H1 (cell line): ENCODE measurements around the gene MAD2L2. TPM values are rescaled to one million over a fixed set of nuclear protein-coding genes. Genes with fewer than 3 reads are reported as not detected.
A peak's percentile ranks its signal among the peaks of the same experiment; 100 is the strongest.

Source experiments
- CTCF ChIA-PET: fragments of 300-600 bp; sonication (Branson Sonifier 250); formaldehyde crosslinking; loops from one replicate; lab custom pipeline; 2021; ENCODE audit not compliant: partially characterized antibody; lab: Charles Lee
- POLR2A ChIA-PET: fragments of 300-600 bp; sonication (Branson Sonifier 250); formaldehyde crosslinking; loops from one replicate; lab custom pipeline; 2021; ENCODE audit warnings: inconsistent platforms; ENCODE audit not compliant: partially characterized antibody; lab: Charles Lee
- DNase-seq, 2 experiments: peaks; one replicate each; pipeline versions ENCODE4 v3.0.0 to v3.0.0-alpha.2; 2010 to 2022; ENCODE audit warnings: low spot score in 2 of 2, low read depth in 1 of 2, mixed read lengths in 1 of 2
- FAIRE-seq: peaks from 2 replicates; lab custom pipeline; 2011; peaks lifted over from hg19 to GRCh38; lab: Jason Lieb, UNC
- H2AFZ ChIP-seq: 2 replicates; pipeline ENCODE4 v1.8.1; 2012; ENCODE audit warnings: low read length, inconsistent platforms
- H2AK5ac ChIP-seq: 2 replicates; pipeline ENCODE4 v1.6.1; 2013; ENCODE audit warnings: low read depth, low read length
- H2BK120ac ChIP-seq: replicated peaks from 2 replicates; pipeline ENCODE3; 2013; ENCODE audit warnings: low read depth, low read length, inconsistent platforms
- H2BK12ac ChIP-seq: 2 replicates; pipeline ENCODE4 v1.6.1; 2013; ENCODE audit warnings: low read depth, low read length
- H2BK15ac ChIP-seq: 2 replicates; pipeline ENCODE4 v1.6.1; 2013; ENCODE audit warnings: low read length
- H2BK20ac ChIP-seq: 2 replicates; pipeline ENCODE4 v1.6.1; 2013; ENCODE audit warnings: low read length
- H2BK5ac ChIP-seq: 2 replicates; pipeline ENCODE4 v1.6.1; 2013; ENCODE audit warnings: low read depth, low read length
- H3K14ac ChIP-seq: 2 replicates; pipeline ENCODE4 v1.6.1; 2013; ENCODE audit warnings: inconsistent platforms; ENCODE audit not compliant: insufficient read length
- H3K18ac ChIP-seq: 2 replicates; pipeline ENCODE4 v1.6.1; 2013; ENCODE audit warnings: low read length; ENCODE audit errors: extremely low read depth
- H3K23ac ChIP-seq: 2 replicates; pipeline ENCODE4 v1.6.1; 2013; ENCODE audit warnings: inconsistent platforms; ENCODE audit not compliant: insufficient read length
- H3K23me2 ChIP-seq: 2 replicates; pipeline ENCODE4 v1.6.1; 2013; ENCODE audit warnings: low read depth, low read length
- H3K27ac ChIP-seq: 2 replicates; pipeline ENCODE4 v1.6.1; 2011; ENCODE audit warnings: low read depth, low read length, inconsistent platforms
- H3K27me3 ChIP-seq, 4 experiments: replicated peaks in 1 of 4; 1 replicate in 1 of 4; 2 replicates in 3 of 4; pipeline versions ENCODE4 v1.6.1 to v1.8.1; 2011 to 2013; ENCODE audit warnings: low read length in 3 of 4, mild to moderate bottlenecking in 3 of 4, inconsistent platforms in 2 of 4, mixed read lengths in 2 of 4, moderate library complexity in 1 of 4; ENCODE audit not compliant: control insufficient read depth in 3 of 4, insufficient read depth in 3 of 4; ENCODE audit errors: extremely low read depth in 1 of 4
- H3K36me3 ChIP-seq, 4 experiments: 2 replicates each; pipeline versions ENCODE4 v1.6.1 to v1.8.1; 2011 to 2013; ENCODE audit warnings: mild to moderate bottlenecking in 4 of 4, low read length in 3 of 4, moderate library complexity in 2 of 4, control low read depth in 1 of 4, inconsistent platforms in 1 of 4; ENCODE audit not compliant: insufficient read depth in 4 of 4, control insufficient read depth in 2 of 4
- H3K4ac ChIP-seq: replicated peaks from 2 replicates; pipeline ENCODE3; 2013; ENCODE audit warnings: low read length, low read depth, mixed read lengths, inconsistent platforms; ENCODE audit not compliant: insufficient read length
- H3K4me1 ChIP-seq, 4 experiments: replicated peaks in 1 of 4; 1 replicate in 1 of 4; 2 replicates in 3 of 4; pipeline versions ENCODE4 v1.6.1 to v1.8.1; 2011 to 2013; ENCODE audit warnings: low read length in 3 of 4, inconsistent platforms in 2 of 4, mixed read lengths in 1 of 4; ENCODE audit not compliant: insufficient read depth in 4 of 4, control insufficient read depth in 3 of 4
- H3K4me2 ChIP-seq, 2 experiments: 2 replicates each; pipeline versions ENCODE4 v1.6.1 to v1.8.1; 2011 to 2013; ENCODE audit warnings: low read depth in 2 of 2, low read length in 2 of 2, control low read depth in 1 of 2, inconsistent platforms in 1 of 2, mild to moderate bottlenecking in 1 of 2; ENCODE audit not compliant: insufficient read depth in 1 of 2
- H3K4me3 ChIP-seq, 4 experiments: fragments of 200-600, 300-600 bp in 1 of 4; sonication (generic), shearing (Covaris generic), sonication (Bioruptor Twin) in 1 of 4; 2 replicates each; pipeline versions ENCODE4 v1.5.1 to v1.8.1; 2011 to 2016; ENCODE audit warnings: low read length in 4 of 4, low read depth in 3 of 4, control low read depth in 2 of 4, inconsistent platforms in 2 of 4, mild to moderate bottlenecking in 2 of 4, mixed read lengths in 1 of 4, moderate library complexity in 1 of 4; ENCODE audit not compliant: insufficient read depth in 2 of 4; ENCODE audit errors: extremely low read depth in 1 of 4
- H3K56ac ChIP-seq: replicated peaks from 2 replicates; pipeline ENCODE3; 2013; ENCODE audit warnings: low read depth, mild to moderate bottlenecking, mixed read lengths, low read length, inconsistent platforms; ENCODE audit not compliant: insufficient read length
- H3K79me1 ChIP-seq: 2 replicates; pipeline ENCODE4 v1.6.1; 2013; ENCODE audit warnings: low read depth, low read length, control low read depth
- H3K79me2 ChIP-seq, 2 experiments: 2 replicates each; pipeline versions ENCODE4 v1.6.1 to v1.8.1; 2012 to 2013; ENCODE audit warnings: low read length in 2 of 2, mild to moderate bottlenecking in 2 of 2, inconsistent platforms in 1 of 2; ENCODE audit not compliant: insufficient read depth in 2 of 2, control insufficient read depth in 1 of 2
- H3K9ac ChIP-seq, 4 experiments: replicated peaks in 1 of 4; 1 replicate in 1 of 4; 2 replicates in 3 of 4; pipeline versions ENCODE4 v1.6.1 to v1.8.1; 2011 to 2013; ENCODE audit warnings: low read depth in 3 of 4, low read length in 3 of 4, control low read depth in 2 of 4, mild to moderate bottlenecking in 2 of 4, moderate library complexity in 2 of 4, inconsistent platforms in 1 of 4; ENCODE audit errors: extremely low read depth in 1 of 4
- H3K9me3 ChIP-seq, 2 experiments: 2 replicates each; pipeline versions ENCODE4 v1.6.1 to v1.8.1; 2012 to 2013; ENCODE audit warnings: mild to moderate bottlenecking in 2 of 2, moderate library complexity in 2 of 2, control low read depth in 1 of 2, inconsistent platforms in 1 of 2, low read depth in 1 of 2, low read length in 1 of 2, mixed read lengths in 1 of 2; ENCODE audit not compliant: insufficient read depth in 2 of 2
- H4K20me1 ChIP-seq, 2 experiments: replicated peaks in 1 of 2; 2 replicates each; pipeline versions ENCODE3 to v1.8.1; 2011 to 2013; ENCODE audit warnings: inconsistent platforms in 2 of 2, low read length in 2 of 2, mild to moderate bottlenecking in 1 of 2; ENCODE audit not compliant: insufficient read depth in 2 of 2, control insufficient read depth in 1 of 2
- H4K5ac ChIP-seq: 2 replicates; pipeline ENCODE4 v1.6.1; 2013; ENCODE audit warnings: low read length, low read depth, mixed read lengths, inconsistent platforms; ENCODE audit not compliant: insufficient read length
- H4K8ac ChIP-seq: 2 replicates; pipeline ENCODE4 v1.8.0; 2013; ENCODE audit warnings: mild to moderate bottlenecking, moderate library complexity, low read length, inconsistent platforms; ENCODE audit not compliant: insufficient read depth; ENCODE audit errors: extremely low read depth
- H4K91ac ChIP-seq: replicated peaks from 2 replicates; pipeline ENCODE3; 2013; ENCODE audit warnings: low read length, mixed read lengths, inconsistent platforms; ENCODE audit not compliant: insufficient read length
- MAFK ChIP-seq: IDR thresholded peaks from 2 replicates; pipeline ENCODE4 v1.6.1; 2012; ENCODE audit warnings: low read depth, mild to moderate bottlenecking, improper control_type of control experiment, low read length
- POLR2A ChIP-seq, 2 experiments: IDR thresholded peaks; 1 replicate in 1 of 2; 2 replicates in 1 of 2; pipeline ENCODE4 v1.6.1; 2011; ENCODE audit warnings: low read depth in 2 of 2, low read length in 2 of 2, mild to moderate bottlenecking in 2 of 2; ENCODE audit errors: control extremely low read depth in 1 of 2
- POLR2AphosphoS5 ChIP-seq: IDR thresholded peaks from 2 replicates; pipeline ENCODE4 v1.6.1; 2011; ENCODE audit warnings: low read depth, low read length
- TAF7 ChIP-seq: optimal IDR thresholded peaks from 2 replicates; pipeline ENCODE3; 2011; ENCODE audit warnings: low read depth, mild to moderate bottlenecking, inconsistent platforms, low read length, moderate library complexity, borderline replicate concordance
- WGBS, 2 experiments: shearing (Covaris generic) in 1 of 2; methylation state at CpG; one replicate each; pipeline versions ENCODE4 v1.1.6 to v1.1.7; 2013 to 2015; ENCODE audit warnings: low lambda C conversion rate in 2 of 2, mixed read lengths in 2 of 2, inconsistent platforms in 1 of 2, low coverage in 1 of 2, missing lambda C conversion rate in 1 of 2; ENCODE audit not compliant: insufficient replicate concordance in 2 of 2, insufficient coverage in 1 of 2, insufficient read length in 1 of 2; ENCODE audit errors: extremely low coverage in 1 of 2, missing lambda C conversion rate in 1 of 2; 5-methylcytosine and 5-hydroxymethylcytosine counted together
- polyA plus RNA-seq, 7 experiments: library from polyadenylated mRNA; depleted of rRNA in 3 of 7; stranded (reverse) in 5 of 7; unstranded in 2 of 7; fragments of >200 nt in 5 of 7; fragments of 200-250 nt in 2 of 7; gene quantifications; 1 replicate in 5 of 7; 2 replicates in 1 of 7; 4 replicates in 1 of 7; pipeline versions ENCODE4 v1.2.1 to v1.2.3, GENCODE V29; 2011 to 2013; ENCODE audit warnings: missing spikeins in 2 of 7, mixed read lengths in 2 of 7
- total RNA-seq: library from RNA; stranded (reverse); fragmentation: NEBNext Ultra II Directional; extraction: Animal tissue kit (Norgen Biotek cat#: 25700); gene quantifications from 2 replicates; pipeline ENCODE4 v1.2.1, GENCODE V29; 2021

MAD2L2 gene
- total and polyA plus RNA-seq, 2 of the 8 experiments (the other 6 are each of a cell fraction or from before 2014, with no cell fraction given), result 310 to 469 TPM

DNA sequence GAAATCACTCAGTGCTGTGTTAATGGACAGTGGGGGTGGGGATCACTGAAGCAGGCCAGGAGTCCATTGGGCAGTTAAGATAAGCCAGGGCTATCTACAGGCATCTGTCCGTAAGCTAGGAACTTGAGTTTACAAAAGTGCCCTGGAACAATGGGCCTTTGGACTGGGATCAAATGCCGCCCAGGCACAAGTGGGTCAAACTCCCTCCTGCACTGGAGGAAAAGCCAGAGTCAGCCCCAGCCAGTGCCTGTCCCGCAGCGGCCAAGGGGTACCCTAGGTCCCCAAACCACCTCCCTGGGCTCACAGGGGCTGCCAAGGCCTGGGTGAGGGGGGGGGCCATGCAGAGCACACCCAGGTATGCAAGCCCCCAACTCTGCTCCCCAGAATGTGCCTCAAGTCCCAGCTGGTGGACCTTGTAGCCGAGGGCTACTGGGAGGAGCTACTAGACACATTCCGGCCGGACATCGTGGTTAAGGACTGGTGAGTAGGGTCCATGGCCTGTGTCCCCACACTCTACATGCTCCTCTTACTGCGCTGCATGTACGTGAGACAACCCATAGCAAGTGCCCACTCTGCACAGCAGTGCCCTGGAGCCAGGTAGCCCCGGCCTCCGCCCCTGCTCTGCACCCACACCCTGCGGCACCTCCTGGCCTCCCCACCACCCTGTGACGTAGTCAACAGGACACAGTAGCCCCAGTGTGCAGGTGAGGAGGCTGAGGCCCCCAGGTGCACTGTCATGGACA lies 9.2 kb downstream of the MAD2L2 start:
- H2BK20ac ChIP-seq, result no peak overlapping the region
- H4K20me1 ChIP-seq, result peaks cover 27 to 38% of the 10 kb centered on the region in 2 experiments
- H2BK5ac ChIP-seq, result no peak overlapping the region
- H3K56ac ChIP-seq, result no peak overlapping the region
- POLR2A ChIA-PET, result interaction anchor here (0.9 to 32.0 kb wide), 8 partner anchors 1 to 131 kb away, joined by 3 to 1025 read pairs (median 7); partner anchors contain the start of genes DRAXIN, FBXO6 and MAD2L2
- no peak overlapping the region for H2AK5ac ChIP-seq
- no peak overlapping the region for H3K23ac ChIP-seq
- H3K4me1 ChIP-seq, result no peaks in the 10 kb centered on the region; a peak in 2 of 7 replicates
- H3K27ac ChIP-seq, result no peak overlapping the region
- H3K23me2 ChIP-seq, result no peaks in the 10 kb centered on the region
- no peak overlapping the region for H3K14ac ChIP-seq
- DNase-seq (no peak), FAIRE-seq (no peak)
- H3K9me3 ChIP-seq, result no peaks in the 10 kb centered on the region
- no peaks in the 10 kb centered on the region; a peak in 1 of 4 replicates for H3K79me2 ChIP-seq
- H4K8ac ChIP-seq, result peak overlapping the region; percentile 40
- H3K9ac ChIP-seq, result no peak overlapping the region
- peaks cover 34 to 77% (median 50%) of the 10 kb centered on the region in 4 experiments for H3K36me3 ChIP-seq
- H3K18ac ChIP-seq, result no peak overlapping the region
- no peak overlapping the region for H2BK15ac ChIP-seq
- CTCF ChIA-PET, result interaction anchor here (0.7 to 21.6 kb wide), 5 partner anchors 8 to 97 kb away, joined by 3 to 266 read pairs (median 10); partner anchors contain the start of gene FBXO6
- H2BK120ac ChIP-seq, result no peak overlapping the region
- no peak overlapping the region for H3K4ac ChIP-seq
- H3K4me3 ChIP-seq, result no peak overlapping the region
- H3K4me2 ChIP-seq, result no peak overlapping the region
- peaks cover 5% of the 10 kb centered on the region; the same call in 1 of the 2 replicates for H3K79me1 ChIP-seq
- H2BK12ac ChIP-seq, result no peak overlapping the region
- H4K91ac ChIP-seq, result no peak overlapping the region
- WGBS, 2 experiments, result 95% methylated on average over 12 of the region's 14 CpGs; no CpG with 5 or more reads in 1 of the 2 experiments
- no peaks in the 10 kb centered on the region for H3K27me3 ChIP-seq
- no peak overlapping the region for H4K5ac ChIP-seq
- H2AFZ ChIP-seq, result no peak overlapping the region
- TF ChIP-seq POLR2A (IDR thresholded peaks at IDR 0.05; ENCODE audit: control extremely low read depth in 1 of 2, low read depth in 2 of 2, low read length in 2 of 2) (peak in 1 of 2 experiments; percentile 64; a peak in 2 of 3 replicates), POLR2AphosphoS5 (peak; percentile 79), TAF7 (no peak), MAFK (no peak)
